ENCODE results near the gene GFM1.

DNA sequence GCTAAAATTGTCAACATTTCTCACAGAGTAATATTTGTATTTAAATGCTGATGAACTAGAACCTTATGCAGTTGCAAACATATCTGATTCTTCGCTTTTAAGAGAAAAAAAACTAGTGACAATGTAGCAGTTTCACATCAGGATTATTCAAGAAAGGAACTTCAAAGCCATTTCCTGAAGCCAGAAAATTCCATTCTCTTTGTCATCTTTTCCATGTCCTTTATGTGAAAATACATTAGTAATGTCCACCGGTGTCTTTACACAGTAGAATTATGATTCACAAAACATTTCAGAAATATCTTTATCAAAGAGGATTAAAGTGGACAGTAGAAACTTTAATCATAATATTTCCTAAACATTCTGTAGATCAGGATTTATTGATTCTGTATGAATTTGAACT lies 40.8 kb downstream of the GFM1 start:
- TF ChIP-seq, protein P1, sequence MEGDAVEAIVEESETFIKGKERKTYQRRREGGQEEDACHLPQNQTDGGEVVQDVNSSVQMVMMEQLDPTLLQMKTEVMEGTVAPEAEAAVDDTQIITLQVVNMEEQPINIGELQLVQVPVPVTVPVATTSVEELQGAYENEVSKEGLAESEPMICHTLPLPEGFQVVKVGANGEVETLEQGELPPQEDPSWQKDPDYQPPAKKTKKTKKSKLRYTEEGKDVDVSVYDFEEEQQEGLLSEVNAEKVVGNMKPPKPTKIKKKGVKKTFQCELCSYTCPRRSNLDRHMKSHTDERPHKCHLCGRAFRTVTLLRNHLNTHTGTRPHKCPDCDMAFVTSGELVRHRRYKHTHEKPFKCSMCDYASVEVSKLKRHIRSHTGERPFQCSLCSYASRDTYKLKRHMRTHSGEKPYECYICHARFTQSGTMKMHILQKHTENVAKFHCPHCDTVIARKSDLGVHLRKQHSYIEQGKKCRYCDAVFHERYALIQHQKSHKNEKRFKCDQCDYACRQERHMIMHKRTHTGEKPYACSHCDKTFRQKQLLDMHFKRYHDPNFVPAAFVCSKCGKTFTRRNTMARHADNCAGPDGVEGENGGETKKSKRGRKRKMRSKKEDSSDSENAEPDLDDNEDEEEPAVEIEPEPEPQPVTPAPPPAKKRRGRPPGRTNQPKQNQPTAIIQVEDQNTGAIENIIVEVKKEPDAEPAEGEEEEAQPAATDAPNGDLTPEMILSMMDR (IDR thresholded peaks at IDR 0.05) = no peak
- no peak for TF ChIP-seq EZH2phosphoT487 (IDR thresholded peaks at IDR 0.05)
- TF ChIP-seq EZH2 (IDR thresholded peaks at IDR 0.05) = no peak
